PC-9 (cell line): ENCODE measurements around the gene SDK2. TPM values are rescaled to one million over a fixed set of nuclear protein-coding genes. Genes with fewer than 3 reads are reported as not detected.

ENCODE experiments used
- BruUV-seq: library from RNA; stranded (reverse); fragments of 400-500 nt; replicated peaks from 2 replicates; lab custom pipeline; 2021; lab: Mats Ljungman, UMichigan
- CTCF ChIA-PET: fragments of 300-600 bp; sonication (Branson Sonifier 250); formaldehyde crosslinking; loops from one replicate; lab custom pipeline; 2022; ENCODE audit warnings: antibody characterized with exemption; lab: Charles Lee
- POLR2A ChIA-PET: fragments of 300-600 bp; sonication (Branson Sonifier 250); formaldehyde crosslinking; loops from one replicate; lab custom pipeline; 2022; ENCODE audit warnings: antibody characterized with exemption; ENCODE audit not compliant: unreplicated experiment; lab: Charles Lee
- DNase-seq, 2 experiments: peaks; one replicate each; pipeline versions ENCODE4 v3.0.0 to v3.0.0-alpha.2; 2015 to 2022; ENCODE audit warnings: mixed read lengths in 1 of 2
- H2AFZ ChIP-seq: fragments of 200-600 bp; sonication (generic); 2 replicates; pipeline ENCODE4 v1.8.1; 2017; ENCODE audit warnings: antibody characterized with exemption
- H3F3A ChIP-seq: fragments of 200-600 bp; sonication (generic); 2 replicates; pipeline ENCODE4 v1.8.1; 2017; ENCODE audit warnings: antibody characterized with exemption, mild to moderate bottlenecking, low read depth; ENCODE audit not compliant: insufficient read depth
- H3K27ac ChIP-seq: fragments of 200-600 bp; sonication (generic); 2 replicates; pipeline ENCODE4 v1.6.1; 2016; ENCODE audit warnings: mixed run types
- H3K27me3 ChIP-seq: fragments of 200-600 bp; sonication (generic); 2 replicates; pipeline ENCODE4 v1.6.1; 2016; ENCODE audit warnings: low read depth, mixed run types; ENCODE audit not compliant: insufficient read depth
- H3K36me3 ChIP-seq: fragments of 200-600 bp; sonication (generic); 2 replicates; pipeline ENCODE4 v1.6.1; 2016; ENCODE audit warnings: low read depth, mixed run types
- H3K4me1 ChIP-seq: fragments of 200-600 bp; sonication (generic); replicated peaks from 2 replicates; pipeline ENCODE4 v1.6.1; 2016; ENCODE audit warnings: mixed run types; ENCODE audit not compliant: insufficient read depth
- H3K4me2 ChIP-seq: fragments of 200-600 bp; sonication (generic); 2 replicates; pipeline ENCODE4 v1.6.1; 2017; ENCODE audit warnings: mixed run types
- H3K4me3 ChIP-seq: fragments of 200-600 bp; sonication (generic); 2 replicates; pipeline ENCODE4 v1.6.1; 2016; ENCODE audit warnings: mixed run types
- H3K79me2 ChIP-seq: fragments of 200-600 bp; sonication (generic); 2 replicates; pipeline ENCODE4 v1.6.1; 2017; ENCODE audit warnings: low read depth, mixed run types
- H3K9me2 ChIP-seq: fragments of 200-600 bp; sonication (generic); 2 replicates; pipeline ENCODE4 v1.8.1; 2017; ENCODE audit warnings: mild to moderate bottlenecking; ENCODE audit not compliant: insufficient read depth
- H3K9me3 ChIP-seq: fragments of 200-600 bp; sonication (generic); 2 replicates; pipeline ENCODE4 v1.8.1; 2016; ENCODE audit warnings: low read depth; ENCODE audit not compliant: insufficient read depth
- H4K20me1 ChIP-seq: fragments of 200-600 bp; sonication (generic); 2 replicates; pipeline ENCODE4 v1.8.1; 2017; ENCODE audit not compliant: insufficient read depth
- EZH2 ChIP-seq: fragments of 200-600 bp; sonication (generic); IDR thresholded peaks from 2 replicates; pipeline ENCODE4 v1.8.0; 2017; ENCODE audit warnings: antibody characterized with exemption, low read depth
- intact Hi-C: fragments of 100-400 bp; cut with micrococcal nuclease; formaldehyde crosslinking; loops from one replicate; pipeline ENCODE4 v1.10.0; 2022; ENCODE audit not compliant: unreplicated experiment
- total RNA-seq: library from RNA; stranded (reverse); gene quantifications from 2 replicates; pipeline ENCODE4 v1.2.3, GENCODE V29; 2021
- TF ChIP-seq, protein P1 (sequence below): fragments of 200-600 bp; sonication (generic); conservative IDR thresholded peaks from 2 replicates; pipeline ENCODE4 v1.6.1; 2017; ENCODE audit warnings: mixed run types, antibody characterized with exemption, mild to moderate bottlenecking, moderate library complexity

SDK2 gene
- total RNA-seq, 1 experiment from 2014 or later = 0.04 TPM

DNA sequence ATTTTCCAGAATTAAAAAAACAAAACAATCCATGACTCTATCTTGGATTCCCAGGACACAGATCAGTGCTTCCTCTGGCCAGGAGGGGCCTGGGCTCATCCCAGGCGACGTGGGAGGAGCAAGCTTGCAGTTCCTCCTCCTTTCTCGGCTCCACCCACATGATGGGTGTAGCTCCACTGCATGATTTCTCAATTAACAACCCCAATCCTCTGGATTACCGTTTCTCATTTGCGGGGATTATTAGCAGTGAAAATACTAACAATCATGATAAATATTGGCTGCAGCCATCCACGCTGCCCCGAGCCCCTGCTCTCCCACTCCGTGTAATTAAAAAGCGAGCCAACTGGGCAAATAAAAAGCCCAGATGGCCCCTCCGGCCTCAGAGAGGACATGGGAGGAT is 46.4 kb upstream of the SDK2 start:
- Histone ChIP-seq H3K9me2 (no peaks in the 10 kb centered on the region), H3K4me2 (no peak overlapping the region), H4K20me1 (no peaks in the 10 kb centered on the region), H3F3A (peaks cover under 1% of the 10 kb centered on the region), H2AFZ (no peak overlapping the region), H3K4me1 (no peaks in the 10 kb centered on the region), H3K9me3 (no peaks in the 10 kb centered on the region; the same call in 1 of the 2 replicates), H3K4me3 (no peak overlapping the region), H3K27ac (no peak overlapping the region), H3K36me3 (no peaks in the 10 kb centered on the region), H3K27me3 (peaks cover 63% of the 10 kb centered on the region), H3K79me2 (no peaks in the 10 kb centered on the region)
- intact Hi-C loops = no loop called here
- BruUV-seq = no TSS peak
- POLR2A ChIA-PET = no interaction called here
- TF ChIP-seq, protein P1, sequence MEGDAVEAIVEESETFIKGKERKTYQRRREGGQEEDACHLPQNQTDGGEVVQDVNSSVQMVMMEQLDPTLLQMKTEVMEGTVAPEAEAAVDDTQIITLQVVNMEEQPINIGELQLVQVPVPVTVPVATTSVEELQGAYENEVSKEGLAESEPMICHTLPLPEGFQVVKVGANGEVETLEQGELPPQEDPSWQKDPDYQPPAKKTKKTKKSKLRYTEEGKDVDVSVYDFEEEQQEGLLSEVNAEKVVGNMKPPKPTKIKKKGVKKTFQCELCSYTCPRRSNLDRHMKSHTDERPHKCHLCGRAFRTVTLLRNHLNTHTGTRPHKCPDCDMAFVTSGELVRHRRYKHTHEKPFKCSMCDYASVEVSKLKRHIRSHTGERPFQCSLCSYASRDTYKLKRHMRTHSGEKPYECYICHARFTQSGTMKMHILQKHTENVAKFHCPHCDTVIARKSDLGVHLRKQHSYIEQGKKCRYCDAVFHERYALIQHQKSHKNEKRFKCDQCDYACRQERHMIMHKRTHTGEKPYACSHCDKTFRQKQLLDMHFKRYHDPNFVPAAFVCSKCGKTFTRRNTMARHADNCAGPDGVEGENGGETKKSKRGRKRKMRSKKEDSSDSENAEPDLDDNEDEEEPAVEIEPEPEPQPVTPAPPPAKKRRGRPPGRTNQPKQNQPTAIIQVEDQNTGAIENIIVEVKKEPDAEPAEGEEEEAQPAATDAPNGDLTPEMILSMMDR = no peak
- TF ChIP-seq EZH2 = no peak
- CTCF ChIA-PET = no interaction called here
- DNase-seq = no peak

DNA sequence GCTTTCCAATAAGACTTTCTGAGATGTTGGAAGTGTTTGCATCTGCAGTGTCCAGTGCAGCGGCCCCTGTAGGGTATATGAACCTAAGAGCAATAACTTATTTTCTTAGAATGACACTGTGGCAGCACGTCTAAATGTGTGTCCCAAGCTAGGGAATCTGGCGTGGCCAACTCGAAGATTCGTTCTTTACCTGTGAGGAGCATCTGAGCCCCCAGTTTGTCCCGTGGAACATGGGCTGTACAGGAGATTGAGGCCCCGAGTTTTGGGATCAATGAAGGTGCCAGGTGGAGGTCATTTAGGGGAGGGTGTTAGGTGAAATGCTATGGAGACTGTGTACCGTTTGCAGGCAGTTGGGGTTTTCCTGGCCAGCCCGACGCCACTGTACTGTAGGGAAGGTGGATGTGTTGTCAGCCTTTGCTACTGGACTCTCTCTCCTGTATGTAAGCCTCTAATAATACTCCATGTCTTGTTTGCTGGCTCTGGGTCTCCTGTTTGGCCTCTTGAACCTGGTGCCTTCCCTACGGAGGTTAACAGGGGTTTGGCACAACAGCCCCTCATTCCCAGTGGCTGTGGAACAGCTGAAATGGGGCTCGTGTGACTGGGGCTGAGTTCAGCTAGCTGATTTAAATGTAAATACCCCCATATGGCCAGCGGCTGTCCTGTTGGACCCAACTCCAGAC is 45.5 kb upstream of the SDK2 start:
- ChIA-PET CTCF (no interaction called here), POLR2A (no interaction called here)
- no TSS peak for BruUV-seq
- H3K27me3 ChIP-seq = peaks cover 63% of the 10 kb centered on the region
- no peak overlapping the region for H2AFZ ChIP-seq
- H3K79me2 ChIP-seq = no peaks in the 10 kb centered on the region
- H3K4me2 ChIP-seq = no peak overlapping the region
- TF ChIP-seq, protein P1 = no peak
- no peak for TF ChIP-seq EZH2
- no peak overlapping the region for H3K4me3 ChIP-seq
- H3K9me3 ChIP-seq = no peaks in the 10 kb centered on the region
- no peak overlapping the region for H3K27ac ChIP-seq
- intact Hi-C loops = no loop called here
- H3F3A ChIP-seq = no peaks in the 10 kb centered on the region
- H4K20me1 ChIP-seq = no peaks in the 10 kb centered on the region
- H3K4me1 ChIP-seq = no peaks in the 10 kb centered on the region
- no peaks in the 10 kb centered on the region for H3K36me3 ChIP-seq
- no peaks in the 10 kb centered on the region for H3K9me2 ChIP-seq
- DNase-seq = no peak

DNA sequence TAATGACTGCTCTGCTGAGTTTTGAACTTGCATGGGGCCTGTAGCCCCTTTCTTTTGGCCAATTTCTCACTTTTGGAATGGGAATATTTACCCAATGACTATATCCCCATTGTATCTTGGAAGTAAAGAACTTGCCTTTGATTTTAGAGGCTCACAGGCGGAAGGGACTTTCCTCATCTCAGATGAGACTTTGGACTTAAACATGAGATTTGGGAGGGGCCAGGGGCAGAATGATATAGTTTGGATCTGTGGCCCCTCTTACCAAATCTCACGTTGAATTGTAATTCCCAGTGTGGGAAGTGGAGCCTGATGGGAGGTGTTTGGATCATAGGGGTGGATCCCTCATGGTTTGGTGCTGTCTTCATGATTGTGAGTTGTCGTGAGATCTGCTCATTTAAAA is 42.7 kb upstream of the SDK2 start:
- Histone ChIP-seq H3K27ac (no peak overlapping the region), H3F3A (no peaks in the 10 kb centered on the region), H3K27me3 (peaks cover 63% of the 10 kb centered on the region), H2AFZ (no peak overlapping the region), H3K9me3 (no peaks in the 10 kb centered on the region), H3K4me3 (no peak overlapping the region), H4K20me1 (no peaks in the 10 kb centered on the region), H3K36me3 (no peaks in the 10 kb centered on the region), H3K9me2 (no peaks in the 10 kb centered on the region), H3K4me2 (no peak overlapping the region), H3K4me1 (no peaks in the 10 kb centered on the region), H3K79me2 (no peaks in the 10 kb centered on the region)
- intact Hi-C loops = no loop called here
- no TSS peak for BruUV-seq
- ChIA-PET CTCF (no interaction called here), POLR2A (no interaction called here)
- DNase-seq = no peak
- TF ChIP-seq EZH2 = no peak
- TF ChIP-seq, protein P1 = no peak
